Endothelial cell (in vitro differentiated cells): ENCODE data around the gene TRIM26. TPM values are rescaled to one million over a fixed set of nuclear protein-coding genes. Genes with fewer than 3 reads are reported as not detected.

Experiments used
- DNase-seq: peaks from one replicate; pipeline ENCODE4 v3.0.0; 2021; ENCODE audit warnings: low spot score
- H3K27ac Mint-ChIP-seq: one replicate; pipeline ENCODE4 v1.8.0; 2021; ENCODE audit warnings: mixed read lengths, inconsistent platforms; ENCODE audit not compliant: unreplicated experiment
- H3K27me3 Mint-ChIP-seq: one replicate; pipeline ENCODE4 v1.8.0; 2021; ENCODE audit warnings: mild to moderate bottlenecking, moderate library complexity, mixed read lengths, inconsistent platforms; ENCODE audit not compliant: unreplicated experiment
- H3K36me3 Mint-ChIP-seq: one replicate; pipeline ENCODE4 v1.8.0; 2021; ENCODE audit warnings: mild to moderate bottlenecking, low read depth, mixed read lengths, inconsistent platforms; ENCODE audit not compliant: unreplicated experiment
- H3K4me1 Mint-ChIP-seq: one replicate; pipeline ENCODE4 v1.8.0; 2021; ENCODE audit warnings: mild to moderate bottlenecking, mixed read lengths, inconsistent platforms; ENCODE audit not compliant: unreplicated experiment
- H3K4me3 Mint-ChIP-seq: one replicate; pipeline ENCODE4 v1.8.0; 2021; ENCODE audit warnings: mild to moderate bottlenecking, mixed read lengths, inconsistent platforms; ENCODE audit not compliant: unreplicated experiment
- H3K9me3 Mint-ChIP-seq: one replicate; pipeline ENCODE4 v1.8.0; 2021; ENCODE audit warnings: mixed read lengths, inconsistent platforms; ENCODE audit not compliant: unreplicated experiment
- total RNA-seq: library from RNA; stranded (reverse); fragmentation: NEBNext Ultra II Directional; extraction: Animal tissue kit (Norgen Biotek cat#: 25700); gene quantifications from one replicate; pipeline ENCODE4 v1.2.1, GENCODE V29; 2021; ENCODE audit not compliant: unreplicated experiment
- TF ChIP-seq, protein P1 (sequence below): fragments of 200-600 bp; sonication (generic); IDR thresholded peaks from one replicate; pipeline ENCODE4 v1.5.0; 2021; ENCODE audit warnings: antibody characterized with exemption; ENCODE audit not compliant: unreplicated experiment

TRIM26 gene
- total RNA-seq, 1 donor from 2014 or later, result 27.1 TPM

DNA sequence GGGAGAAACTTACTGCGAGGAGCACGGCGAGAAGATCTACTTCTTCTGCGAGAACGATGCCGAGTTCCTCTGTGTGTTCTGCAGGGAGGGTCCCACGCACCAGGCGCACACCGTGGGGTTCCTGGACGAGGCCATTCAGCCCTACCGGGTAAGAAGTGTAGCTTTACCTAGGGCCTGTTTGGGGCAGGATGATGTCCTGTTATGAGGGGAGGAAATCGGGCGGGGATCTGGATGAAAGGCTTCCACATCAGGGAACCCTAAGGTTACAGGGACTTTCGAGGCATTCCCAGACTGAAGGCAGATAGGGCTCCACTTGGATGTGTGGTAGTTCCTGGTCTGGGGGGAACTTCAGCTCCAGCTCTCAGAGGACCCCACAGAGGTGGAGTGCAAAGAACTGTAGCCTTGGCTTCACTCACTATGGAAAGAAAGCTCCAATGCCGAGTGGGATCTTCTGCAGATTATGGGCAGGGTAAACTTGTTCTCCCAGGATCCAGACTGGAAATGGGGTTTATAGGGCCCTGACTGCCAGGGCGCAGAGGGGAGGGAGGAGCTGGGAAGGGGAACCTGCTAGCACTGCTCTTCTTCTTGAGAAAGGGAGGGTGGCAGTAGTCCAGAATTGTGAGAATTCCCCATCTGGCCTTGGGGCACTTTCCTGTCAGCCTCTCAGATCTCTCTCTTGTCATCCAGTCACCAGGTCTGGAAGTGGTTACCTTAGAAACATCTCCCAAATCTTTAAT lies 49.1 kb downstream of the TRIM26 start:
- TF ChIP-seq, protein P1, sequence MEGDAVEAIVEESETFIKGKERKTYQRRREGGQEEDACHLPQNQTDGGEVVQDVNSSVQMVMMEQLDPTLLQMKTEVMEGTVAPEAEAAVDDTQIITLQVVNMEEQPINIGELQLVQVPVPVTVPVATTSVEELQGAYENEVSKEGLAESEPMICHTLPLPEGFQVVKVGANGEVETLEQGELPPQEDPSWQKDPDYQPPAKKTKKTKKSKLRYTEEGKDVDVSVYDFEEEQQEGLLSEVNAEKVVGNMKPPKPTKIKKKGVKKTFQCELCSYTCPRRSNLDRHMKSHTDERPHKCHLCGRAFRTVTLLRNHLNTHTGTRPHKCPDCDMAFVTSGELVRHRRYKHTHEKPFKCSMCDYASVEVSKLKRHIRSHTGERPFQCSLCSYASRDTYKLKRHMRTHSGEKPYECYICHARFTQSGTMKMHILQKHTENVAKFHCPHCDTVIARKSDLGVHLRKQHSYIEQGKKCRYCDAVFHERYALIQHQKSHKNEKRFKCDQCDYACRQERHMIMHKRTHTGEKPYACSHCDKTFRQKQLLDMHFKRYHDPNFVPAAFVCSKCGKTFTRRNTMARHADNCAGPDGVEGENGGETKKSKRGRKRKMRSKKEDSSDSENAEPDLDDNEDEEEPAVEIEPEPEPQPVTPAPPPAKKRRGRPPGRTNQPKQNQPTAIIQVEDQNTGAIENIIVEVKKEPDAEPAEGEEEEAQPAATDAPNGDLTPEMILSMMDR, result no peak
- no peak for DNase-seq
- H3K9me3 Mint-ChIP-seq, result no peaks in the 10 kb centered on the region
- peaks cover 6% of the 10 kb centered on the region for H3K4me1 Mint-ChIP-seq
- H3K27ac Mint-ChIP-seq, result no peak overlapping the region
- no peak overlapping the region for H3K4me3 Mint-ChIP-seq
- H3K36me3 Mint-ChIP-seq, result no peaks in the 10 kb centered on the region
- H3K27me3 Mint-ChIP-seq, result peaks cover 2% of the 10 kb centered on the region

DNA sequence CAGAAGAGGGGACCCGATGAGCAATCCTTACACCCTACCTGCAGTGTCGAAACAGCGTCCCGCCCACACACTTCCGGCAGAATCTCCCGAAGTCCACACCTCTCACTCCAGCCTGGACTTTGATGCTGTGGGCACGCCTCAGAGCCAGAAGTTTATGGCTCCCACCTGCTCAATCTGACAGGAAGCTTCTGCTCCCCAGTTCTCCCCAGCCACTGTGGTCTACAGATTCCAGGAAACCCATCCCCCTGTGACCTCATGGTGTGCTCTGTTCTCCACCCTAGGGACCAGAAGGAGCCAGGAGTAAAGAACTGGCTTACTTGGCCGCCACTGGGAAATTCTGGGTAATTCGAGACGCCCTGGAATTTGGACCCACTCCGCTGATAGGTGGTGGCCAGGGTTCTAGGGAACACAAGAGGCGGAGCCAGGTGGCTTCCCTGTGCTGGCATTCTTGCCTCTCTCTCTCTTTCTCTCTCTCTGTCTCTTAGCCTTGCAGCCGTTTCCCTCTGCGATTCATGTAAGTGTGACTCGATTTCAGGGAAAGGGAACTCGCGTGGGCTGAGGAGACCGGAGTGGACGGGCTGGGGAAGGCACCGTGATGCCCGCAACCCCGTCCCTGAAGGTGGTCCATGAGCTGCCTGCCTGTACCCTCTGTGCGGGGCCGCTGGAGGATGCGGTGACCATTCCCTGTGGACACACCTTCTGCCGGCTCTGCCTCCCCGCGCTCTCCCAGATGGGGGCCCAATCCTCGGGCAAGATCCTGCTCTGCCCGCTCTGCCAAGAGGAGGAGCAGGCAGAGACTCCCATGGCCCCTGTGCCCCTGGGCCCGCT lies 49.9 kb downstream of the TRIM26 start, which contains the start of gene TRIM15:
TRIM15 (plus strand) TSS at position 457 of the 828 bp plus-strand sequence; CDS start at position 596, 139 bp downstream.
- no peak within 1 kb of the TSS for H3K4me3 Mint-ChIP-seq
- H3K9me3 Mint-ChIP-seq, result no peaks in the 10 kb centered on the region
- TF ChIP-seq, protein P1, result no peak
- peaks cover 2% of the 10 kb centered on the region for H3K4me1 Mint-ChIP-seq
- peaks cover 2% of the 10 kb centered on the region for H3K27me3 Mint-ChIP-seq
- no peaks in the 10 kb centered on the region for H3K36me3 Mint-ChIP-seq
- DNase-seq, result no peak
- H3K27ac Mint-ChIP-seq, result no peak within 1 kb of the TSS

DNA sequence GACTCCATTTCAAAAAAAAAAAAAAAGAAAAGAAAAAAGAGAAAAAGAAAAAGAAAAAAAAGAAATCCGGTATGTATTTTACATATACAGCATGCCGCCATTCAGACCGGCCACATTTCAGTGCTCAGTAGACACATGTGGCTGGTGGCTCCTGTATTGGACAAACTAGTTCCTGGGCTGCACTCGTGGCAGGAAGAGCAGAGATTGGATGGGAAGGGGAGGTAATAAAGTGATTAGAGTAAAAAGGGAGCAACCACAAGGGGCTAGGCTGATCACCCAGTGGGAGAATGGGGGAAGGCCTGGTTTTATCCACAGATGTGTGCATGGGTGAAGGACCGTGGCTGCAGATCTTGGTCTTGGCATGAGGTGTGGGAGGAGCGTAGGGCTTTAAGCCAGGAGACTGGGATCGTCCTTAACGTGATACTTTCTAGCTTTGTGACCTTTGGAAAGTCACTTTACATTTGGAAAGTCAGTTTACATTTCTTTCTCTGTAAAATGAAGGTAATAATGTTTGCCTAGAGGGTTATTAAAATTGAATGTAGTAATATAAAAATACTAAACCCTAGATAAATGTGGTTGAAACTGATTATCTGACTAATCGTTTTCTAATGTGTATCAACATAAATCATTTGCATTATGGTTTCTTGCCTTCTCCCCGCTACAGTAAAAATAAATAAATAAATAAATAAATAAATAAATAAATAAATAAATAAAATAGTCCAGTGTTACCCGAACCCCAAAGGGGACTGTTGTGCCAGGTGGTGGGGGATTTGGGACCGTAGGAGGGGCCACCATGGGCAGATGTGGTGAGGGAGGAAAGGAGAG lies 50.7 kb downstream of the TRIM26 start:
- H3K27me3 Mint-ChIP-seq, result peaks cover 2% of the 10 kb centered on the region
- TF ChIP-seq, protein P1, result no peak
- H3K4me3 Mint-ChIP-seq, result no peak overlapping the region
- no peak overlapping the region for H3K27ac Mint-ChIP-seq
- DNase-seq, result no peak
- H3K36me3 Mint-ChIP-seq, result no peaks in the 10 kb centered on the region
- no peaks in the 10 kb centered on the region for H3K4me1 Mint-ChIP-seq
- no peaks in the 10 kb centered on the region for H3K9me3 Mint-ChIP-seq

DNA sequence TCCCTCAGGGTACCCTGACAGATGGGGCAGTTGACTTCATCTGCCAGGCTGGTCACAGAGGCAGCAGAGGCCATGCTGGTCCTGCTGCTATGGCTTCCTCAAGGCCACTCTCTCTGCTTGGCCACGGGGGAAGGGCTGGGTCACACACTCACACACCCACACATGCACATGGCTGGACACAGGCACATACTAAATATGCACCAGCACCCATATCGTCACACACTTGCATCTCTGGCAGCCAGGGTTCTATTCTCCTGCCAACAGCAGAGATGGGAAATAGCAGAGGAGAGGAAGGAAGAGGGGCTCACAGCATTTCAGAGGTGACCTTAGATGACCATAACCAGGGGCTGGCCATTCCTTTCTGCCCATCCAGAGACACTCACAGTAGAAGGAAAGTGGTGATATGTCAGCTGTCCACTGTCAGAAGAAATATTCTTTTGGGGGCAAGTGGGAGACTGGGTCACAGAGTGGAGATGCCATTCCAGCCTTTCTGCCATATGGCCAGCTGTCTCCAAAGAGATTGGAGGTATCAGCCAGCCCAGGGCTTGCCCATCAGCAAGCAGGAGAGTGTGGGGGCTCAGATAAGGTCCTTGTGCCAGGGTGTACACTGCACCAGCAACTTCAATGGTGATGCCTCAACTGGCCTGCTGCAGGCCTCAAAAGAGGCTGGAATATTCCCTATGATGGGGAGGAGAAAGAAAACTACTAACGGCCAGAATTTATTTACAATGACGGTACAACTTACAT lies 52.2 kb downstream of the TRIM26 start, which contains the start of gene TRIM10:
TRIM10 (minus strand) TSS at position 427 of the 747 bp plus-strand sequence; CDS start at position 74, 353 bp downstream.
- no peaks in the 10 kb centered on the region for H3K36me3 Mint-ChIP-seq
- no peak within 1 kb of the TSS for H3K4me3 Mint-ChIP-seq
- peaks cover 2% of the 10 kb centered on the region for H3K4me1 Mint-ChIP-seq
- TF ChIP-seq, protein P1, result no peak
- peaks cover 4% of the 10 kb centered on the region for H3K27me3 Mint-ChIP-seq
- H3K27ac Mint-ChIP-seq, result no peak within 1 kb of the TSS
- H3K9me3 Mint-ChIP-seq, result no peaks in the 10 kb centered on the region
- DNase-seq, result no peak
